Panc1 (cell line): ENCODE data around the gene RDH5. TPM values are rescaled to one million over a fixed set of nuclear protein-coding genes. Genes with fewer than 3 reads are reported as not detected.

Experiments used
- ATAC-seq: fragments of 200-7000 bp; cut with Tn5 transposase; 2 replicates; pipeline ENCODE4 v1.9.1; 2020; ENCODE audit warnings: mild to moderate bottlenecking, moderate library complexity
- BruUV-seq: library from RNA; stranded (reverse); fragments of 400-500 nt; replicated peaks from 2 replicates; lab custom pipeline; 2021; lab: Mats Ljungman, UMichigan
- CTCF ChIA-PET: fragments of 300-600 bp; sonication (Branson Sonifier 250); formaldehyde crosslinking; loops from one replicate; lab custom pipeline; 2022; ENCODE audit warnings: antibody characterized with exemption; lab: Charles Lee
- POLR2A ChIA-PET: fragments of 300-600 bp; sonication (Branson Sonifier 250); formaldehyde crosslinking; loops from one replicate; lab custom pipeline; 2022; ENCODE audit warnings: antibody characterized with exemption; lab: Charles Lee
- DNase-seq: peaks from one replicate; pipeline ENCODE4 v3.0.0-alpha.2; 2010; ENCODE audit warnings: low read depth, low spot score
- H3K27ac ChIP-seq: 2 replicates; pipeline ENCODE4 v1.5.1; 2011; ENCODE audit warnings: mild to moderate bottlenecking, low read length, inconsistent platforms
- H3K27me3 ChIP-seq: fragments of 200-500 bp; sonication (Bioruptor generic); 2 replicates; pipeline ENCODE4 v1.6.0; 2014; ENCODE audit warnings: low read length, inconsistent platforms; ENCODE audit not compliant: control insufficient read depth, insufficient read depth
- H3K36me3 ChIP-seq: fragments of 200-500 bp; sonication (Bioruptor generic); 2 replicates; pipeline ENCODE4 v1.5.1; 2014; ENCODE audit warnings: inconsistent platforms, mild to moderate bottlenecking, low read length, moderate library complexity; ENCODE audit not compliant: control insufficient read depth, insufficient read depth
- H3K4me1 ChIP-seq: 2 replicates; pipeline ENCODE4 v1.5.1; 2011; ENCODE audit warnings: inconsistent platforms, mild to moderate bottlenecking, low read length, moderate library complexity; ENCODE audit not compliant: control insufficient read depth, insufficient read depth
- H3K4me3 ChIP-seq, 2 experiments: 2 replicates each; pipeline ENCODE4 v1.5.1; 2011 to 2012; ENCODE audit warnings: low read depth in 2 of 2, low read length in 2 of 2, mild to moderate bottlenecking in 2 of 2, inconsistent platforms in 1 of 2, moderate library complexity in 1 of 2
- H3K9me3 ChIP-seq: fragments of 200-500 bp; sonication (Bioruptor generic); 2 replicates; pipeline ENCODE4 v1.5.1; 2014; ENCODE audit warnings: low read depth, mild to moderate bottlenecking, inconsistent platforms, low read length, moderate library complexity; ENCODE audit not compliant: control insufficient read depth, insufficient read depth
- CTCF ChIP-seq: fragments of 450-650 bp; IDR thresholded peaks from 2 replicates; pipeline ENCODE4 v1.5.1; 2017; ENCODE audit warnings: mild to moderate bottlenecking
- POLR2AphosphoS5 ChIP-seq: IDR thresholded peaks from 2 replicates; pipeline ENCODE4 v1.6.1; 2012; ENCODE audit warnings: mild to moderate bottlenecking, low read depth, low read length, moderate library complexity
- REST ChIP-seq, 2 experiments: IDR thresholded peaks; 2 replicates each; pipeline ENCODE4 v1.6.1; 2011 to 2012; ENCODE audit warnings: low read depth in 2 of 2, control low read depth in 1 of 2, low read length in 1 of 2, mild to moderate bottlenecking in 1 of 2, moderate library complexity in 1 of 2; ENCODE audit not compliant: insufficient read depth in 1 of 2
- SIN3A ChIP-seq: IDR thresholded peaks from 2 replicates; pipeline ENCODE4 v1.6.1; 2012; ENCODE audit warnings: low read depth, mild to moderate bottlenecking, low read length, moderate library complexity, borderline replicate concordance; ENCODE audit not compliant: insufficient read depth
- TCF7L2 ChIP-seq: IDR thresholded peaks from 2 replicates; pipeline ENCODE4 v1.6.1; 2011; ENCODE audit warnings: mild to moderate bottlenecking, low read depth, low read length, inconsistent platforms
- in situ Hi-C: cut with HindIII; loops from 2 replicates; pipeline ENCODE4 v1.10.0; 2016; ENCODE audit warnings: low sequenced_read_pairs, low pct_unique_long_range_greater_than_20kb
- intact Hi-C: fragments of 100-400 bp; cut with micrococcal nuclease; formaldehyde crosslinking; loops from one replicate; pipeline ENCODE4 v1.10.0; 2022; ENCODE audit not compliant: unreplicated experiment
- total RNA-seq: library from RNA; stranded (reverse); gene quantifications from one replicate; pipeline ENCODE4 v1.2.1, GENCODE V29; 2021; ENCODE audit not compliant: unreplicated experiment

Gene RDH5
- total RNA-seq, 1 experiment from 2014 or later: 2.8 TPM

GRCh38 chr12:55744340-55745030, 24.3 kb downstream of the RDH5 start:
- TF ChIP-seq REST (IDR thresholded peaks at IDR 0.05; ENCODE audit: insufficient read depth in 1 of 2, low read depth in 2 of 2, low read length in 1 of 2): no peak
- POLR2A ChIA-PET: interaction anchor here (0.6 kb wide), 3 partner anchors 34 to 299 kb away, joined by 3 to 10 read pairs (median 6); no protein-coding TSS in a partner anchor
- Histone ChIP-seq H3K9me3 (no peaks in the 10 kb centered on the region), H3K4me1 (peaks cover 24% of the 10 kb centered on the region), H3K36me3 (no peaks in the 10 kb centered on the region), H3K27ac (no peak overlapping the region), H3K4me3 (peak overlapping the region; percentile 48 to 57), H3K27me3 (no peaks in the 10 kb centered on the region)
- CTCF ChIA-PET: no interaction called here
- in situ Hi-C loops (no loop called here), intact Hi-C loops (loop anchor here (10.0 kb wide), 1 partner anchor 200 kb away; no protein-coding TSS in a partner anchor)
- DNase-seq (no peak), ATAC-seq (no peak)
- BruUV-seq: no TSS peak

- ChIA-PET CTCF (interaction anchor here (0.6 kb wide), 1 partner anchor 223 kb away, joined by 5 read pairs; no protein-coding TSS in a partner anchor), POLR2A (no interaction called here)
- H3K27me3 ChIP-seq: no peaks in the 10 kb centered on the region
- no peak for DNase-seq
- H3K4me3 ChIP-seq: no peak overlapping the region
- H3K9me3 ChIP-seq: no peaks in the 10 kb centered on the region
- no peak overlapping the region for H3K27ac ChIP-seq
- no TSS peak for BruUV-seq
- intact Hi-C loops: loop anchor here (10.0 kb wide), 1 partner anchor 199 kb away; no protein-coding TSS in a partner anchor
- H3K4me1 ChIP-seq: peaks cover 24% of the 10 kb centered on the region
- no peak for ATAC-seq
- H3K36me3 ChIP-seq: no peaks in the 10 kb centered on the region
- TF ChIP-seq TCF7L2 (no peak), POLR2AphosphoS5 (no peak), SIN3A (no peak), CTCF (no peak), REST (IDR thresholded peaks at IDR 0.05; ENCODE audit: insufficient read depth in 1 of 2, low read depth in 2 of 2, low read length in 1 of 2) (no peak)
- in situ Hi-C loops: no loop called here
Measured at GRCh38 chr12:55745361-55746173, 25.4 kb downstream of the RDH5 start.
